HG03521 (cell line): Measurements from ENCODE around the gene ARMS2.

Experiments used
- ATAC-seq: cut with Tn5 transposase; IDR thresholded peaks from one replicate; pipeline ENCODE4 v1.9.1; 2021; ENCODE audit warnings: mild to moderate bottlenecking, moderate library complexity; ENCODE audit not compliant: unreplicated experiment

Gene ARMS2

GRCh38 chr10:122469848-122470247, 15.4 kb downstream of the ARMS2 start:
- ATAC-seq: no peak

- ATAC-seq: no peak
Observed at GRCh38 chr10:122471531-122472177, 17.2 kb downstream of the ARMS2 start.

GRCh38 chr10:122473116-122473515, 18.7 kb downstream of the ARMS2 start:
- no peak for ATAC-seq

GRCh38 chr10:122474131-122474818, 19.8 kb downstream of the ARMS2 start:
- ATAC-seq: no peak

- no peak for ATAC-seq
Observed at GRCh38 chr10:122475100-122475499, 20.6 kb downstream of the ARMS2 start.

- ATAC-seq: no peak
Observed at GRCh38 chr10:122475591-122476332, 21.3 kb downstream of the ARMS2 start.

GRCh38 chr10:122476333-122476695, 21.9 kb downstream of the ARMS2 start:
- ATAC-seq: no peak

- no peak for ATAC-seq
Observed at GRCh38 chr10:122477436-122477835, 23.0 kb downstream of the ARMS2 start.

- no peak for ATAC-seq
Observed at GRCh38 chr10:122478971-122479370, 24.5 kb downstream of the ARMS2 start.

GRCh38 chr10:122480146-122480833, 25.8 kb downstream of the ARMS2 start:
- ATAC-seq: no peak

- ATAC-seq: no peak
Observed at GRCh38 chr10:122481296-122482056, 27.0 kb downstream of the ARMS2 start.

GRCh38 chr10:122484276-122485060, 30.0 kb downstream of the ARMS2 start:
- no peak for ATAC-seq

- no peak for ATAC-seq
Observed at GRCh38 chr10:122485670-122486069, 31.2 kb downstream of the ARMS2 start.

GRCh38 chr10:122486406-122487080, 32.1 kb downstream of the ARMS2 start:
- no peak for ATAC-seq

- ATAC-seq: no peak
Observed at GRCh38 chr10:122487174-122487765, 32.8 kb downstream of the ARMS2 start.

GRCh38 chr10:122490268-122490667, 35.8 kb downstream of the ARMS2 start:
- no peak for ATAC-seq

GRCh38 chr10:122490786-122491680, 36.6 kb downstream of the ARMS2 start:
- ATAC-seq: no peak

GRCh38 chr10:122492006-122492405, 37.6 kb downstream of the ARMS2 start:
- no peak for ATAC-seq
